DOHH2 (cell line): ENCODE data around the gene IGF2BP3.
"Not testable (repeated sequence)": the region's sequence is repeated elsewhere in the genome, so short reads cannot be mapped to it uniquely, and the experiment has no call there.

Experiments used
- EZH2phosphoT487 ChIP-seq: fragments of 200-600 bp; sonication (generic); IDR thresholded peaks from 2 replicates; pipeline ENCODE4 v1.6.1; 2017; ENCODE audit warnings: borderline replicate concordance, mild to moderate bottlenecking, antibody characterized with exemption, low read length, moderate library complexity, mixed read lengths
- TF ChIP-seq, protein P1 (sequence below): fragments of 200-600 bp; sonication (generic); IDR thresholded peaks from one replicate; pipeline ENCODE4 v1.5.1; 2014; ENCODE audit warnings: antibody characterized with exemption, mild to moderate bottlenecking, low read depth, low read length; ENCODE audit not compliant: poor library complexity, severe bottlenecking

DNA sequence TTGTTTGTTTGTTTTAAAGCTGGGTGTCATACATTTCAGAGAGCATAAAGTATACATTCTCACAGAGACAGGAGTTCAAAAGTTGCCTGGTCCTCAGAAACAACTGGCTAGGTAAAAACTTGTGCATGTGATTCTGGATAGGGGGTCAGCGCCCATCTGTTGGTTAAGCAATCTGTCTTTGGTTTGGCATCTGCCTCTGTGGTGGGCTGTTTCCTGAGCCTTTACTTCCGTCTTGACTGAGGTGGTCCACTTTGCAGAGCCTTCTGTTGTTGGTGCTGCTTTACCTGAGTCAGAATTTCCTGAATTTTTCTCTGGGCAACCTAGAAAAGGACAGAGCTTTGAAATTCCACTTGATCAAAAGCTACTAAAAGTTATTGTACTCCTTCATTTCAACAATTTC, 158.2 kb downstream of the IGF2BP3 start:
- TF ChIP-seq, protein P1, sequence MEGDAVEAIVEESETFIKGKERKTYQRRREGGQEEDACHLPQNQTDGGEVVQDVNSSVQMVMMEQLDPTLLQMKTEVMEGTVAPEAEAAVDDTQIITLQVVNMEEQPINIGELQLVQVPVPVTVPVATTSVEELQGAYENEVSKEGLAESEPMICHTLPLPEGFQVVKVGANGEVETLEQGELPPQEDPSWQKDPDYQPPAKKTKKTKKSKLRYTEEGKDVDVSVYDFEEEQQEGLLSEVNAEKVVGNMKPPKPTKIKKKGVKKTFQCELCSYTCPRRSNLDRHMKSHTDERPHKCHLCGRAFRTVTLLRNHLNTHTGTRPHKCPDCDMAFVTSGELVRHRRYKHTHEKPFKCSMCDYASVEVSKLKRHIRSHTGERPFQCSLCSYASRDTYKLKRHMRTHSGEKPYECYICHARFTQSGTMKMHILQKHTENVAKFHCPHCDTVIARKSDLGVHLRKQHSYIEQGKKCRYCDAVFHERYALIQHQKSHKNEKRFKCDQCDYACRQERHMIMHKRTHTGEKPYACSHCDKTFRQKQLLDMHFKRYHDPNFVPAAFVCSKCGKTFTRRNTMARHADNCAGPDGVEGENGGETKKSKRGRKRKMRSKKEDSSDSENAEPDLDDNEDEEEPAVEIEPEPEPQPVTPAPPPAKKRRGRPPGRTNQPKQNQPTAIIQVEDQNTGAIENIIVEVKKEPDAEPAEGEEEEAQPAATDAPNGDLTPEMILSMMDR: not testable (repeated sequence)
- TF ChIP-seq EZH2phosphoT487: not testable (repeated sequence)
